CD4-positive, alpha-beta T cell treated with Interleukin-17A for 1 hour (primary cell): Measurements from ENCODE around the gene RASA3.

Experiments
- DNase-seq: peaks from one replicate; pipeline ENCODE4 v3.0.0-alpha.2; 2020

Gene RASA3

GRCh38 chr13:114097893-114098688 lies 34.3 kb downstream of the RASA3 start:
- DNase-seq: no peak

- DNase-seq: no peak
Observed at GRCh38 chr13:114097212-114097892, 35.1 kb downstream of the RASA3 start.

GRCh38 chr13:114096811-114097211 lies 35.6 kb downstream of the RASA3 start:
- DNase-seq: no peak

GRCh38 chr13:114096031-114096485 lies 36.4 kb downstream of the RASA3 start:
- DNase-seq: no peak

GRCh38 chr13:114095486-114095885 lies 36.9 kb downstream of the RASA3 start:
- DNase-seq: no peak

GRCh38 chr13:114093118-114093517 lies 39.3 kb downstream of the RASA3 start:
- DNase-seq: no peak

GRCh38 chr13:114092468-114092867 lies 40.0 kb downstream of the RASA3 start:
- no peak for DNase-seq

GRCh38 chr13:114090476-114090875 lies 41.9 kb downstream of the RASA3 start:
- DNase-seq: no peak

- DNase-seq: no peak
Observed at GRCh38 chr13:114089751-114090400, 42.5 kb downstream of the RASA3 start.

- no peak for DNase-seq
Observed at GRCh38 chr13:114089341-114089740, 43.1 kb downstream of the RASA3 start.

GRCh38 chr13:114088863-114089262 lies 43.6 kb downstream of the RASA3 start:
- no peak for DNase-seq

GRCh38 chr13:114088234-114088633 lies 44.2 kb downstream of the RASA3 start:
- no peak for DNase-seq

GRCh38 chr13:114087430-114087829 lies 45.0 kb downstream of the RASA3 start:
- DNase-seq: no peak

GRCh38 chr13:114082849-114083645 lies 49.4 kb downstream of the RASA3 start:
- DNase-seq: no peak

GRCh38 chr13:114081761-114082681 lies 50.4 kb downstream of the RASA3 start:
- DNase-seq: no peak

GRCh38 chr13:114080739-114081561 lies 51.5 kb downstream of the RASA3 start:
- DNase-seq: no peak

- DNase-seq: no peak
Observed at GRCh38 chr13:114079601-114080536, 52.6 kb downstream of the RASA3 start.

GRCh38 chr13:114078461-114079451 lies 53.7 kb downstream of the RASA3 start:
- DNase-seq: no peak
